Hepatocyte (in vitro differentiated cells): ENCODE results near the gene EIF4EBP3. TPM values are rescaled to one million over a fixed set of nuclear protein-coding genes. Genes with fewer than 3 reads are reported as not detected.
A peak's percentile ranks its signal among the peaks of the same experiment; 100 is the strongest.

Source experiments
- DNase-seq: peaks from one replicate; pipeline ENCODE4 v3.0.0-alpha.2; 2016; ENCODE audit warnings: low spot score
- H2AFZ ChIP-seq: fragments of 200-600 bp; sonication (generic); 2 replicates; pipeline ENCODE4 v1.6.0; 2016; ENCODE audit warnings: antibody characterized with exemption, mild to moderate bottlenecking
- H3K27ac ChIP-seq: fragments of 200-600 bp; sonication (generic); 2 replicates; pipeline ENCODE4 v1.5.1; 2016; ENCODE audit warnings: mild to moderate bottlenecking
- H3K27me3 ChIP-seq: fragments of 200-600 bp; sonication (generic); 2 replicates; pipeline ENCODE4 v1.6.1; 2016
- H3K36me3 ChIP-seq: fragments of 200-600 bp; sonication (generic); replicated peaks from 2 replicates; pipeline ENCODE4 v1.5.1; 2016; ENCODE audit warnings: low read depth; ENCODE audit not compliant: insufficient read depth
- H3K4me1 ChIP-seq: fragments of 200-600 bp; sonication (generic); 2 replicates; pipeline ENCODE4 v1.5.1; 2016; ENCODE audit warnings: mild to moderate bottlenecking, moderate library complexity; ENCODE audit not compliant: insufficient read depth
- H3K4me2 ChIP-seq: fragments of 200-600 bp; sonication (generic); 2 replicates; pipeline ENCODE4 v1.6.0; 2016
- H3K4me3 ChIP-seq: fragments of 200-600 bp; sonication (generic); 2 replicates; pipeline ENCODE4 v1.5.1; 2016; ENCODE audit warnings: mild to moderate bottlenecking
- H3K79me2 ChIP-seq: fragments of 200-600 bp; sonication (generic); 2 replicates; pipeline ENCODE4 v1.6.0; 2017; ENCODE audit warnings: mild to moderate bottlenecking
- H3K9me2 ChIP-seq: fragments of 200-600 bp; sonication (generic); replicated peaks from 2 replicates; pipeline ENCODE4 v1.6.0; 2017; ENCODE audit warnings: mild to moderate bottlenecking; ENCODE audit not compliant: insufficient read depth
- H3K9me3 ChIP-seq: fragments of 200-600 bp; sonication (generic); 2 replicates; pipeline ENCODE4 v1.5.1; 2016; ENCODE audit warnings: low read depth, mild to moderate bottlenecking
- H4K20me1 ChIP-seq: fragments of 200-600 bp; sonication (generic); 2 replicates; pipeline ENCODE4 v1.6.0; 2016; ENCODE audit warnings: mild to moderate bottlenecking; ENCODE audit not compliant: insufficient read depth, poor library complexity, severe bottlenecking
- EZH2 ChIP-seq: fragments of 200-600 bp; sonication (generic); IDR thresholded peaks from 2 replicates; pipeline ENCODE4 v1.6.1; 2016; ENCODE audit warnings: antibody characterized with exemption, mild to moderate bottlenecking, borderline replicate concordance
- EZH2phosphoT487 ChIP-seq: fragments of 200-600 bp; sonication (generic); IDR thresholded peaks from one replicate; pipeline ENCODE4 v1.6.1; 2018; ENCODE audit warnings: antibody characterized with exemption, mild to moderate bottlenecking, low read depth, moderate library complexity; ENCODE audit not compliant: unreplicated experiment, severe bottlenecking
- WGBS: methylation state at CpG from one replicate; pipeline ENCODE4 v1.1.6; 2016; ENCODE audit warnings: low lambda C conversion rate; ENCODE audit errors: missing lambda C conversion rate; 5-methylcytosine and 5-hydroxymethylcytosine counted together
- polyA plus RNA-seq: library from polyadenylated mRNA; unstranded; fragments of >200 nt; fragmentation: Nextera tagmentation; extraction: Ambion mirVana; gene quantifications from 2 replicates; pipeline ENCODE4 v1.2.1, GENCODE V29; 2016
- total RNA-seq: library from RNA; depleted of rRNA; stranded (reverse); fragments of >200 nt; gene quantifications from 2 replicates; pipeline ENCODE4 v1.2.3, GENCODE V29; 2014
- TF ChIP-seq, protein P1 (sequence below): fragments of 200-600 bp; sonication (generic); IDR thresholded peaks from 2 replicates; pipeline ENCODE4 v1.5.1; 2016; ENCODE audit warnings: antibody characterized with exemption, mild to moderate bottlenecking; ENCODE audit not compliant: poor library complexity

EIF4EBP3 gene
- total and polyA plus RNA-seq, 2 experiments from 2014 or later = 2.7 to 6.9 TPM

DNA sequence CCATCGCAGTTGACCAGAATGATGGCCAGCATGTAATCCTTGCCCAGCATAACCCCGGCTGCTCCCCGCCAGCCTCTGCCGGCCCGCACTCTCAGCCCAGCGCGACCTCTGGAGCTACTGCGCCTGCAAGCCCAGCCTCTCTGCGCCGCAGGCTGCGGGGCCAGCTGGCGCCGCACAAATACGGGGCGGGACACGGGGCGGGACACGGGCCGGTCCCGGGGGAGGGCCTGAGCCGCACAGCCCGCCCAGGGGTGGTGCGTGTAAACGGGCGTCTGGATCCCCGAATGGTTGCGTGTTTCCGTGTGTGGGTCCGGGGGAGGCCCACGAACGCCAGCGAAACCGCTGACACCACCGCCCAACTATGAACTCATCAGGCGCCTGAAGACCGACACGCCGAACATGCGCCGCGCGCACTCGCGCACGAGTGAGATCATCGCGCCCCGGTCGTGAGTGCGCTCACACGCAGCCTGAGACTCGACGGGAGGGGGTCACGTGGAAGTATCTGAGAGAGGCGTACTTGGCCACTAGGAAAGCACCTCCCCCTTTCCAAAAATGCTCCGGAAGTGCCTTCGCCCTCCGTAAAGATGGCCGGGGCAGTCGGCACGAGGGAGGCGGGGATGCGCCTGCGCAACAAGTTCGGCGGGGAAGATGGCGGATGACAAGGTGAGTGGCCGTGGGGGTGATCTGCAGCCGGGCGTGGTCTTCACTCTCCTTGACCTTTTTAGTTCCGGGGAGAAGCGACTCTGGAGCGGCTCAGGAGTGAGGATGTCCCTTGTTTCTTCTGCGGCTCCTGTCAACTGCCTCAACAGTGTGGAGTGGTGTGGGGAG, 16.9 kb downstream of the EIF4EBP3 start, which contains the start of the genes APBB3 and SLC35A4:
Gene APBB3 (minus strand): TSS at position 403 of the 828 bp plus-strand sequence. CDS start 353 bp downstream, at position 50.
Gene SLC35A4 (plus strand): TSS at position 633 of the 828 bp plus-strand sequence. CDS start 2,342 bp downstream, outside the sequence.
- Histone ChIP-seq H4K20me1 (no peaks in the 10 kb centered on the region), H3K4me1 (peaks cover 9% of the 10 kb centered on the region), H2AFZ (peak within 1 kb of the TSS; percentile 58), H3K36me3 (no peaks in the 10 kb centered on the region), H3K9me2 (no peaks in the 10 kb centered on the region), H3K79me2 (peaks cover 31% of the 10 kb centered on the region), H3K4me2 (peak within 1 kb of the TSS; percentile 85), H3K4me3 (peak within 1 kb of the TSS; percentile 40), H3K27me3 (no peaks in the 10 kb centered on the region), H3K9me3 (no peaks in the 10 kb centered on the region), H3K27ac (peak within 1 kb of the TSS; percentile 93)
- under 1% methylated on average over 61 of the region's 74 CpGs for WGBS
- DNase-seq = peak; percentile 98
- TF ChIP-seq, protein P1, sequence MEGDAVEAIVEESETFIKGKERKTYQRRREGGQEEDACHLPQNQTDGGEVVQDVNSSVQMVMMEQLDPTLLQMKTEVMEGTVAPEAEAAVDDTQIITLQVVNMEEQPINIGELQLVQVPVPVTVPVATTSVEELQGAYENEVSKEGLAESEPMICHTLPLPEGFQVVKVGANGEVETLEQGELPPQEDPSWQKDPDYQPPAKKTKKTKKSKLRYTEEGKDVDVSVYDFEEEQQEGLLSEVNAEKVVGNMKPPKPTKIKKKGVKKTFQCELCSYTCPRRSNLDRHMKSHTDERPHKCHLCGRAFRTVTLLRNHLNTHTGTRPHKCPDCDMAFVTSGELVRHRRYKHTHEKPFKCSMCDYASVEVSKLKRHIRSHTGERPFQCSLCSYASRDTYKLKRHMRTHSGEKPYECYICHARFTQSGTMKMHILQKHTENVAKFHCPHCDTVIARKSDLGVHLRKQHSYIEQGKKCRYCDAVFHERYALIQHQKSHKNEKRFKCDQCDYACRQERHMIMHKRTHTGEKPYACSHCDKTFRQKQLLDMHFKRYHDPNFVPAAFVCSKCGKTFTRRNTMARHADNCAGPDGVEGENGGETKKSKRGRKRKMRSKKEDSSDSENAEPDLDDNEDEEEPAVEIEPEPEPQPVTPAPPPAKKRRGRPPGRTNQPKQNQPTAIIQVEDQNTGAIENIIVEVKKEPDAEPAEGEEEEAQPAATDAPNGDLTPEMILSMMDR = no peak
- TF ChIP-seq EZH2phosphoT487 (no peak), EZH2 (no peak)

DNA sequence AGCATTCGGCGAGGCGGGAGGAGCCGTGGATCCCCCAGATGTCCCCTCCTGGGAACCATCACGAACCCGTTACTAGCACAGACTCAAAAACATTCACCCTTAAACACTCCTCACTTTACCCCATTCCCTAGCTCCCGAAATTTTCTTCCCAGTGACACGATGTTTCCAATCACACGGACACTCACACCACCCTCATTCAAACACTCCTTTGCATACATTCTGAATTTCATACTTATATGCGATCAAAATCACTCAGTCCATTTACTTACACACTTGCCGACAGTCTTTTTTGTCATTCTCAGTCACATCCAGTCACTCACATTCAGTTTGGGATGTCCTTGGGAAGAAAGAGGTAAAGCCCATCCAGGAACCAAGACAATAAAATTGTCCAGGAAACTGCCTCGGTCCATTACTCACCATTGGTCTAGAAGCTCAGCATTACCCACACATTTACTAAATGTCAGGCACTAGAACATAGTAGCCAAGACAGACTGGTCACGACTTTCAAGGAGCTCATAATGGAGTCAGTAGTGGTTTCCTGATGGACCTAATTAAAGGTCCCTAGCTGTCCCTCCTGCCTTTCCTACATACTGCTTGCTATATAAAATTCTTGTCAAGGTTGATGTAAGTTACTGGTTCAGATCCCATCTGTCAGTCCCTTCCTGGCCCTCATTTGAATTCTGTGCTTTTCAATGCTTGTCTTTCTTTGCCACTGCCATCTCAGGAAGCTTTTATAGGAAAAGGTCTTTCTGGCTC, 17.7 kb downstream of the EIF4EBP3 start:
- H3K27ac ChIP-seq = peak overlapping the region; percentile 93
- no peak for DNase-seq
- H4K20me1 ChIP-seq = no peaks in the 10 kb centered on the region
- no peaks in the 10 kb centered on the region for H3K27me3 ChIP-seq
- H3K4me3 ChIP-seq = peak overlapping the region; percentile 40
- peaks cover 31% of the 10 kb centered on the region for H3K79me2 ChIP-seq
- H2AFZ ChIP-seq = peak overlapping the region; percentile 34
- no peak for TF ChIP-seq EZH2phosphoT487
- no peak for TF ChIP-seq EZH2
- TF ChIP-seq, protein P1 = no peak
- H3K9me2 ChIP-seq = no peaks in the 10 kb centered on the region
- H3K9me3 ChIP-seq = no peaks in the 10 kb centered on the region
- peak overlapping the region; percentile 84 for H3K4me2 ChIP-seq
- H3K36me3 ChIP-seq = no peaks in the 10 kb centered on the region
- WGBS = 13% methylated on average over 13 of the region's 13 CpGs
- peaks cover 9% of the 10 kb centered on the region for H3K4me1 ChIP-seq

DNA sequence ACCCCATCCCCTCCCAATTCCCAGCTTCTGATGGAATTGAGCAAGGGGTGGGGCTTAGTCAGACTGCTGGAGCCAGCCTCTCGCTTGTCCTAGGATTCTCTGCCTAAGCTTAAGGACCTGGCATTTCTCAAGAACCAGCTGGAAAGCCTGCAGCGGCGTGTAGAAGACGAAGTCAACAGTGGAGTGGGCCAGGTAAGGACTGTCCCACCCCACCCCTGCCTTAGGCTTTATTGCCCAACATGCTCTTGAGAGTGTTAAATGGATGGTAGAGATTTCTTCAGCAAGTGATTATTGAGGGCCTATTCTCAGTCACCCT, 18.3 kb downstream of the EIF4EBP3 start:
- Histone ChIP-seq H3K9me2 (no peaks in the 10 kb centered on the region), H3K27me3 (no peaks in the 10 kb centered on the region), H3K36me3 (no peaks in the 10 kb centered on the region), H3K27ac (peak overlapping the region; percentile 93), H3K4me2 (peak overlapping the region; percentile 84), H3K9me3 (no peaks in the 10 kb centered on the region), H3K4me1 (peaks cover 9% of the 10 kb centered on the region), H3K79me2 (peaks cover 31% of the 10 kb centered on the region), H4K20me1 (no peaks in the 10 kb centered on the region), H2AFZ (no peak overlapping the region), H3K4me3 (no peak overlapping the region)
- WGBS = 63% methylated on average over 4 of the region's 4 CpGs
- DNase-seq = peak; percentile 49
- TF ChIP-seq, protein P1 = no peak
- TF ChIP-seq EZH2 (no peak), EZH2phosphoT487 (no peak)
